ENCODE data around the gene AK8. TPM values are rescaled to one million over a fixed set of nuclear protein-coding genes. Genes with fewer than 3 reads are reported as not detected.

AK8 gene
- total RNA-seq, 1 experiment from 2014 or later, result 2.5 TPM

GRCh38 chr9:132698989-132699388, 179.1 kb downstream of the AK8 start:
- Histone ChIP-seq H3K36me3 (ENCODE audit: control insufficient read depth in 1 of 2, insufficient read depth in 2 of 2, low read length in 2 of 2) (no peaks in the 10 kb centered on the region), H3K79me2 (ENCODE audit: insufficient read depth, low read length) (no peaks in the 10 kb centered on the region), H3K9me3 (ENCODE audit: control insufficient read depth in 1 of 2, insufficient read depth in 1 of 2, low read depth in 1 of 2, low read length in 2 of 2) (peaks cover 10 to 21% of the 10 kb centered on the region in 2 experiments; a peak in 3 of 4 replicates), H3K4me2 (ENCODE audit: low read length) (no peak overlapping the region), H2AFZ (ENCODE audit: low read depth, low read length, poor library complexity, severe bottlenecking) (no peak overlapping the region), H3K9ac (ENCODE audit: low read length) (no peak overlapping the region), H3K4me3 (replicated peaks in 1 of 2; ENCODE audit: low read depth in 1 of 2, low read length in 2 of 2) (no peak overlapping the region), H3K9me2 (ENCODE audit: insufficient read depth) (no peaks in the 10 kb centered on the region), H3K27ac (ENCODE audit: low read depth, low read length) (no peak overlapping the region), H3K27me3 (ENCODE audit: insufficient read depth, low read length) (no peaks in the 10 kb centered on the region), H4K20me1 (ENCODE audit: insufficient read depth) (no peaks in the 10 kb centered on the region), H3K4me1 (ENCODE audit: control insufficient read depth in 1 of 2, insufficient read depth in 2 of 2, low read length in 2 of 2) (no peaks in the 10 kb centered on the region)
- no peak for DNase-seq (ENCODE audit: low read depth, low spot score)
- intact Hi-C loops (cut with micrococcal nuclease), result no loop called here
- RAD21 ChIA-PET (ENCODE audit: low non-redundant PET in 1 of 2, low total read pairs in 2 of 2, uncharacterized antibody in 2 of 2, unreplicated experiment in 2 of 2), result no interaction called here
- no TSS peak for BruUV-seq (replicated peaks)
- CTCF ChIA-PET, result no interaction called here
- POLR2A ChIA-PET, result no interaction called here
- TF ChIP-seq POLR2AphosphoS5 (IDR thresholded peaks at IDR 0.05; ENCODE audit: low read depth, low read length), result no peak
- ATAC-seq, result no peak

GRCh38 chr9:132697230-132697629, 180.9 kb downstream of the AK8 start:
- DNase-seq (ENCODE audit: low read depth, low spot score) (peak; percentile 13), ATAC-seq (no peak)
- no peaks in the 10 kb centered on the region for H3K27me3 ChIP-seq (ENCODE audit: insufficient read depth, low read length)
- no peak for TF ChIP-seq SIN3A (IDR thresholded peaks at IDR 0.05; ENCODE audit: low read depth)
- TF ChIP-seq CBX3 (IDR thresholded peaks at IDR 0.05; ENCODE audit: low read depth), result peak; percentile 74; the same call in 1 of the 2 replicates
- H3K36me3 ChIP-seq (ENCODE audit: control insufficient read depth in 1 of 2, insufficient read depth in 2 of 2, low read length in 2 of 2), result peaks cover 0 to 6% of the 10 kb centered on the region in 2 experiments; a peak in 1 of 4 replicates
- no TSS peak for BruUV-seq (replicated peaks)
- peaks cover 10 to 21% of the 10 kb centered on the region in 2 experiments; a peak in 3 of 4 replicates for H3K9me3 ChIP-seq (ENCODE audit: control insufficient read depth in 1 of 2, insufficient read depth in 1 of 2, low read depth in 1 of 2, low read length in 2 of 2)
- H4K20me1 ChIP-seq (ENCODE audit: insufficient read depth), result no peaks in the 10 kb centered on the region
- H2AFZ ChIP-seq (ENCODE audit: low read depth, low read length, poor library complexity, severe bottlenecking), result no peak overlapping the region
- ChIA-PET POLR2A (no interaction called here), RAD21 (ENCODE audit: low non-redundant PET in 1 of 2, low total read pairs in 2 of 2, uncharacterized antibody in 2 of 2, unreplicated experiment in 2 of 2) (no interaction called here), CTCF (no interaction called here)
- H3K4me2 ChIP-seq (ENCODE audit: low read length), result no peak overlapping the region
- H3K4me1 ChIP-seq (ENCODE audit: control insufficient read depth in 1 of 2, insufficient read depth in 2 of 2, low read length in 2 of 2), result no peaks in the 10 kb centered on the region
- no peak overlapping the region for H3K4me3 ChIP-seq (replicated peaks in 1 of 2; ENCODE audit: low read depth in 1 of 2, low read length in 2 of 2)
- no peaks in the 10 kb centered on the region for H3K79me2 ChIP-seq (ENCODE audit: insufficient read depth, low read length)
- H3K9me2 ChIP-seq (ENCODE audit: insufficient read depth), result no peaks in the 10 kb centered on the region
- H3K27ac ChIP-seq (ENCODE audit: low read depth, low read length), result no peak overlapping the region
- intact Hi-C loops (cut with micrococcal nuclease), result no loop called here
- H3K9ac ChIP-seq (ENCODE audit: low read length), result no peak overlapping the region

- no peaks in the 10 kb centered on the region for H4K20me1 ChIP-seq (ENCODE audit: insufficient read depth)
- ATAC-seq, result no peak
- H3K4me3 ChIP-seq (replicated peaks in 1 of 2; ENCODE audit: low read depth in 1 of 2, low read length in 2 of 2), result no peak overlapping the region
- no peaks in the 10 kb centered on the region for H3K9me2 ChIP-seq (ENCODE audit: insufficient read depth)
- POLR2A ChIA-PET, result no interaction called here
- H3K4me2 ChIP-seq (ENCODE audit: low read length), result no peak overlapping the region
- no peak overlapping the region for H3K9ac ChIP-seq (ENCODE audit: low read length)
- H3K27me3 ChIP-seq (ENCODE audit: insufficient read depth, low read length), result no peaks in the 10 kb centered on the region
- peaks cover 5% of the 10 kb centered on the region; the same call in 1 of the 2 replicates for H3K79me2 ChIP-seq (ENCODE audit: insufficient read depth, low read length)
- no TSS peak for BruUV-seq (replicated peaks)
- no peak overlapping the region for H2AFZ ChIP-seq (ENCODE audit: low read depth, low read length, poor library complexity, severe bottlenecking)
- RAD21 ChIA-PET (ENCODE audit: low non-redundant PET in 1 of 2, low total read pairs in 2 of 2, uncharacterized antibody in 2 of 2, unreplicated experiment in 2 of 2), result no interaction called here
- TF ChIP-seq YY1 (IDR thresholded peaks at IDR 0.05; ENCODE audit: extremely low read depth, insufficient replicate concordance, low read depth, low read length), result no peak
- TF ChIP-seq CTCF (IDR thresholded peaks at IDR 0.05 in 2 of 3, conservative IDR thresholded peaks at IDR 0.05 in 1 of 3; ENCODE audit: borderline replicate concordance in 1 of 3, insufficient read depth in 1 of 3, low read depth in 2 of 3, low read length in 2 of 3), result peak in 2 of 3 experiments; percentile 24 to 33; a peak in 3 of 6 replicates
- no peak overlapping the region for H3K27ac ChIP-seq (ENCODE audit: low read depth, low read length)
- H3K36me3 ChIP-seq (ENCODE audit: control insufficient read depth in 1 of 2, insufficient read depth in 2 of 2, low read length in 2 of 2), result peaks cover 18 to 32% of the 10 kb centered on the region in 2 experiments; a peak in 3 of 4 replicates
- H3K4me1 ChIP-seq (ENCODE audit: control insufficient read depth in 1 of 2, insufficient read depth in 2 of 2, low read length in 2 of 2), result no peaks in the 10 kb centered on the region
- intact Hi-C loops (cut with micrococcal nuclease), result no loop called here
- CTCF ChIA-PET, result no interaction called here
- DNase-seq (ENCODE audit: low read depth, low spot score), result no peak
- peaks cover 10 to 21% of the 10 kb centered on the region in 2 experiments; a peak in 3 of 4 replicates for H3K9me3 ChIP-seq (ENCODE audit: control insufficient read depth in 1 of 2, insufficient read depth in 1 of 2, low read depth in 1 of 2, low read length in 2 of 2)
Observed at GRCh38 chr9:132694144-132694543, 183.9 kb downstream of the AK8 start.
